ENCODE results near the gene VSTM2L. TPM values are rescaled to one million over a fixed set of nuclear protein-coding genes. Genes with fewer than 3 reads are reported as not detected.

The VSTM2L gene
- total RNA-seq, 1 donor from 2014 or later: 2.9 TPM

- no peak for DNase-seq (ENCODE audit: low spot score)
- Histone ChIP-seq H4K20me1 (ENCODE audit: low read depth) (no peaks in the 10 kb centered on the region), H3K4me2 (no peak overlapping the region), H3K9ac (no peak overlapping the region), H3K9me3 (ENCODE audit: low read depth) (no peaks in the 10 kb centered on the region), H3K27ac (no peak overlapping the region), H3K79me2 (ENCODE audit: low read depth) (no peaks in the 10 kb centered on the region), H2AFZ (replicated peaks) (no peak overlapping the region), H3K4me3 (no peak overlapping the region), H3F3A (ENCODE audit: low read depth) (peaks cover 47% of the 10 kb centered on the region), H3K36me3 (no peaks in the 10 kb centered on the region), H3K4me1 (peaks cover 50% of the 10 kb centered on the region), H3K27me3 (no peaks in the 10 kb centered on the region)
- no peak overlapping the region for H3K27ac Mint-ChIP-seq
- no peaks in the 10 kb centered on the region for H3K9me3 Mint-ChIP-seq
- H3K4me1 Mint-ChIP-seq: peaks cover 43% of the 10 kb centered on the region
- H3K36me3 Mint-ChIP-seq: no peaks in the 10 kb centered on the region
- TF ChIP-seq EZH2phosphoT487 (IDR thresholded peaks at IDR 0.05): no peak
- TF ChIP-seq EZH2 (IDR thresholded peaks at IDR 0.05): no peak
- TF ChIP-seq, protein P1, sequence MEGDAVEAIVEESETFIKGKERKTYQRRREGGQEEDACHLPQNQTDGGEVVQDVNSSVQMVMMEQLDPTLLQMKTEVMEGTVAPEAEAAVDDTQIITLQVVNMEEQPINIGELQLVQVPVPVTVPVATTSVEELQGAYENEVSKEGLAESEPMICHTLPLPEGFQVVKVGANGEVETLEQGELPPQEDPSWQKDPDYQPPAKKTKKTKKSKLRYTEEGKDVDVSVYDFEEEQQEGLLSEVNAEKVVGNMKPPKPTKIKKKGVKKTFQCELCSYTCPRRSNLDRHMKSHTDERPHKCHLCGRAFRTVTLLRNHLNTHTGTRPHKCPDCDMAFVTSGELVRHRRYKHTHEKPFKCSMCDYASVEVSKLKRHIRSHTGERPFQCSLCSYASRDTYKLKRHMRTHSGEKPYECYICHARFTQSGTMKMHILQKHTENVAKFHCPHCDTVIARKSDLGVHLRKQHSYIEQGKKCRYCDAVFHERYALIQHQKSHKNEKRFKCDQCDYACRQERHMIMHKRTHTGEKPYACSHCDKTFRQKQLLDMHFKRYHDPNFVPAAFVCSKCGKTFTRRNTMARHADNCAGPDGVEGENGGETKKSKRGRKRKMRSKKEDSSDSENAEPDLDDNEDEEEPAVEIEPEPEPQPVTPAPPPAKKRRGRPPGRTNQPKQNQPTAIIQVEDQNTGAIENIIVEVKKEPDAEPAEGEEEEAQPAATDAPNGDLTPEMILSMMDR (IDR thresholded peaks at IDR 0.05): no peak
- peaks cover 6% of the 10 kb centered on the region for H3K27me3 Mint-ChIP-seq (ENCODE audit: insufficient read depth, low read depth)
- no peak overlapping the region for H3K4me3 Mint-ChIP-seq
Observed at GRCh38 chr20:37920270-37920669, 17.3 kb downstream of the VSTM2L start.

DNA sequence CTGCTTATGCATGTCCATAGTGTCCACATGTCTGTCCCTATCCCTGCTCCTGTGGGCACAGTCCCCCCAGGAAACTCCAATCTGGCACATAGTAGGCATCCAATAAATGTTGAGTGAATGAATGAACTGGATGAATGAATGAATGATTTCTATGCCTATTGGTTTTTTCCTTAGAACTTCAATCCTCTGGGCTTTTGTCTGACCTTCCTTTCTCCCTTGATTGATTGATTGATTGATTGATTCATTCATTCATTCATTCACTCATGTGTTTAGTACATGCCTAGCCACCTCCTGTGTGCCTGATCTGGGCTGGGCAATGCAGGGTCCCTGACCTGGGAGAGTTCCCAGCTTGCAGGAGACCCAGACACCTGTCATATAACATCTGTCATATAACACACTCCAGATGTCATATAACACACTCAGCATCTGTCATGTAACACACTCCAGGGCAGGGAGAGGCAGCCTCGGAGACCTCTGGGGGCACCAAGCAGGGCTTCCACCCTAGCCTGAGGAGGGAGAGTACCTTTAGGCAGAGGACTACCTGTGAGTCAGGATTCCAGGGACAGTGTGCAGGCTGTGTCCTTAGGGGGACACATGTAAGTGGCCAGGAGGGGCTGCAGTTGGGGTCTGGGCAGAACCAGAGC, 17.9 kb downstream of the VSTM2L start:
- H3K27ac ChIP-seq: no peak overlapping the region
- H3K9me3 Mint-ChIP-seq: no peaks in the 10 kb centered on the region
- H3K4me3 Mint-ChIP-seq: no peak overlapping the region
- no peaks in the 10 kb centered on the region for H4K20me1 ChIP-seq (ENCODE audit: low read depth)
- peaks cover 42% of the 10 kb centered on the region for H3F3A ChIP-seq (ENCODE audit: low read depth)
- H2AFZ ChIP-seq (replicated peaks): no peak overlapping the region
- H3K4me1 Mint-ChIP-seq: peaks cover 40% of the 10 kb centered on the region
- H3K36me3 ChIP-seq: no peaks in the 10 kb centered on the region
- no peak for TF ChIP-seq EZH2 (IDR thresholded peaks at IDR 0.05)
- TF ChIP-seq EZH2phosphoT487 (IDR thresholded peaks at IDR 0.05): no peak
- TF ChIP-seq, protein P1 (IDR thresholded peaks at IDR 0.05): no peak
- H3K27me3 Mint-ChIP-seq (ENCODE audit: insufficient read depth, low read depth): peaks cover 6% of the 10 kb centered on the region
- peak overlapping the region; percentile 71 for H3K27ac Mint-ChIP-seq
- H3K27me3 ChIP-seq: no peaks in the 10 kb centered on the region
- peaks cover 44% of the 10 kb centered on the region for H3K4me1 ChIP-seq
- H3K79me2 ChIP-seq (ENCODE audit: low read depth): no peaks in the 10 kb centered on the region
- no peaks in the 10 kb centered on the region for H3K36me3 Mint-ChIP-seq
- no peaks in the 10 kb centered on the region for H3K9me3 ChIP-seq (ENCODE audit: low read depth)
- no peak overlapping the region for H3K9ac ChIP-seq
- no peak for DNase-seq (ENCODE audit: low spot score)
- H3K4me2 ChIP-seq: no peak overlapping the region
- H3K4me3 ChIP-seq: no peak overlapping the region

GRCh38 chr20:37921341-37921929, 18.5 kb downstream of the VSTM2L start:
- Histone ChIP-seq H3K27me3 (no peaks in the 10 kb centered on the region), H3K4me2 (no peak overlapping the region), H3K4me3 (no peak overlapping the region), H3K27ac (no peak overlapping the region), H3K36me3 (no peaks in the 10 kb centered on the region), H3K9me3 (ENCODE audit: low read depth) (no peaks in the 10 kb centered on the region), H3K9ac (no peak overlapping the region), H3F3A (ENCODE audit: low read depth) (peaks cover 35% of the 10 kb centered on the region), H3K4me1 (peaks cover 38% of the 10 kb centered on the region), H2AFZ (replicated peaks) (no peak overlapping the region), H4K20me1 (ENCODE audit: low read depth) (no peaks in the 10 kb centered on the region), H3K79me2 (ENCODE audit: low read depth) (no peaks in the 10 kb centered on the region)
- H3K4me3 Mint-ChIP-seq: no peak overlapping the region
- DNase-seq (ENCODE audit: low spot score): no peak
- H3K4me1 Mint-ChIP-seq: peaks cover 33% of the 10 kb centered on the region
- H3K9me3 Mint-ChIP-seq: no peaks in the 10 kb centered on the region
- H3K27ac Mint-ChIP-seq: no peak overlapping the region
- TF ChIP-seq EZH2 (IDR thresholded peaks at IDR 0.05): no peak
- TF ChIP-seq EZH2phosphoT487 (IDR thresholded peaks at IDR 0.05): no peak
- TF ChIP-seq, protein P1 (IDR thresholded peaks at IDR 0.05): no peak
- H3K27me3 Mint-ChIP-seq (ENCODE audit: insufficient read depth, low read depth): peaks cover 6% of the 10 kb centered on the region
- H3K36me3 Mint-ChIP-seq: no peaks in the 10 kb centered on the region
